Esophagus muscularis mucosa (tissue), 4 donors: Measurements from ENCODE around the gene KLF11. TPM values are rescaled to one million over a fixed set of nuclear protein-coding genes. Genes with fewer than 3 reads are reported as not detected.
A peak's percentile ranks its signal among the peaks of the same experiment; 100 is the strongest.

Experiments
- DNase-seq: peaks from one replicate; pipeline ENCODE4 v3.0.0-alpha.2; 2017; ENCODE audit errors: extremely low spot score
- H3K27ac ChIP-seq, 4 donors: fragments of 200-600 bp; sonication (generic); replicated peaks in 1 of 4; 1 replicate in 3 of 4; 2 replicates in 1 of 4; pipeline ENCODE4 v1.5.1; 2016 to 2019; ENCODE audit warnings: mild to moderate bottlenecking in 1 of 4
- H3K27me3 ChIP-seq, 4 donors: fragments of 200-600 bp; sonication (generic); one replicate each; pipeline versions ENCODE4 v1.5.1 to v1.6.0; 2016 to 2019
- H3K36me3 ChIP-seq, 4 donors: fragments of 200-600 bp; sonication (generic); one replicate each; pipeline ENCODE4 v1.5.1; 2016 to 2019
- H3K4me1 ChIP-seq, 4 donors: fragments of 200-600 bp; sonication (generic); one replicate each; pipeline ENCODE4 v1.5.1; 2016 to 2019
- H3K4me3 ChIP-seq, 4 donors: fragments of 200-600 bp; sonication (generic); 1 replicate in 2 of 4; 2 replicates in 2 of 4; pipeline ENCODE4 v1.5.1; 2016 to 2019; ENCODE audit warnings: mild to moderate bottlenecking in 4 of 4, moderate library complexity in 1 of 4
- H3K9me3 ChIP-seq, 4 donors: fragments of 200-600 bp; sonication (generic); 1 replicate in 3 of 4; 2 replicates in 1 of 4; pipeline ENCODE4 v1.5.1; 2016 to 2019
- CTCF ChIP-seq, 3 experiments: fragments of 200-600 bp in 2 of 3; fragments of 450-650 bp in 1 of 3; sonication (generic) in 2 of 3; IDR thresholded peaks; one replicate each; pipeline ENCODE4 v1.5.1; 2017 to 2019; ENCODE audit warnings: antibody characterized with exemption in 3 of 3, mild to moderate bottlenecking in 2 of 3, moderate library complexity in 1 of 3
- EP300 ChIP-seq: sonication (generic); formaldehyde crosslinking; IDR thresholded peaks from one replicate; pipeline ENCODE4 v1.6.1; 2017; ENCODE audit warnings: antibody characterized with exemption
- POLR2A ChIP-seq: fragments of 450-650 bp; IDR thresholded peaks from one replicate; pipeline ENCODE4 v1.6.1; 2017; ENCODE audit warnings: antibody characterized with exemption, moderate library complexity, mild to moderate bottlenecking, low read depth
- POLR2AphosphoS5 ChIP-seq, 2 donors: sonication (generic); formaldehyde crosslinking; IDR thresholded peaks; one replicate each; pipeline ENCODE4 v1.6.1; 2017; ENCODE audit warnings: antibody characterized with exemption in 2 of 2
- WGBS: methylation state at CpG from one replicate; pipeline ENCODE4 v1.1.5; 2018; 5-methylcytosine and 5-hydroxymethylcytosine counted together
- intact Hi-C: fragments of 100-400 bp; cut with DNase I; formaldehyde crosslinking; loops from one replicate; pipeline ENCODE4 v1.15.1; 2023
- total RNA-seq, 4 donors: library from RNA; depleted of rRNA; stranded (reverse); fragments of >200 nt; gene quantifications; one replicate each; pipeline versions ENCODE4 v1.1.0 to v1.2.1, GENCODE V29; 2016

The KLF11 gene
- total RNA-seq, 4 donors from 2014 or later, result 15.8 to 51.6 (median 33.9) TPM

DNA sequence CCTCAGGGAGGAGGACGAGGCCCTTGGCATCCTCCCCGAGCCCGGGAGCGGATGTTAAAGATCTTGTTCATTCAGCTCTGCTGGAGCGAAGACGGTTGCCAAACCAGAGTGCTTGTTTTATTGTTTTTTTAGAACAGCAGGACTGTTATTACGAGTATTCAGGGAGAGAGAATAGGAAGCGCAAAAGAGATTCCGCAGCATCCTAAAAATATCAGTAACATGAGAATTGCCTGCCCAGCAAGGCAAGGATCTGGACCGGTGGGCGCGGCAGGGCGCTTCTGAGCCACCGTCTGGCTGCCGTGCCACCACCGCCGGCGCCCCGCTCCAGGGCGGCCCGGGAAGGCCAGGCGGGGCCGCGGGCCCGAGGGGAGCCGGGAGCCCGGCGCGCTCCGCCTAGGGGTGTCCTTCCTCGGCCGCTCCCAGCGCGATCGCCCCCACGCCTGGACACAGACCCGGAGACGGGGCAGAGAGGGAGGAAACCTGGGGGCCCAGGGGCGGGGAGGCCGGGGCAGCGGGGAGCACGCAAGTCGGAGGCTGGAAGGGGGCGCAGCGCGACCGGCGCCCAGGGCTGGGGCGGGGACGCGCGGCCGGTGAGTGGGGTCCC lies 36.0 kb downstream of the KLF11 start:
- H3K36me3 ChIP-seq, result no peaks in the 10 kb centered on the region
- no peaks in the 10 kb centered on the region for H3K9me3 ChIP-seq
- intact Hi-C loops, result no loop called here
- peaks cover 6 to 56% (median 48%) of the 10 kb centered on the region in 4 donors for H3K4me1 ChIP-seq
- TF ChIP-seq POLR2A, result no peak
- no peak for TF ChIP-seq EP300
- no peak for TF ChIP-seq CTCF (IDR thresholded peaks at IDR 0.05)
- TF ChIP-seq POLR2AphosphoS5 (IDR thresholded peaks at IDR 0.05), result no peak
- H3K27me3 ChIP-seq, result peaks cover 0 to 12% (median 0%) of the 10 kb centered on the region in 4 donors
- peak overlapping the region; percentile 69 to 84 (median 75) for H3K4me3 ChIP-seq
- WGBS, result under 1% methylated on average over 25 of the region's 53 CpGs
- H3K27ac ChIP-seq, result peak overlapping the region; percentile 91 to 97 (median 94)
- no peak for DNase-seq

DNA sequence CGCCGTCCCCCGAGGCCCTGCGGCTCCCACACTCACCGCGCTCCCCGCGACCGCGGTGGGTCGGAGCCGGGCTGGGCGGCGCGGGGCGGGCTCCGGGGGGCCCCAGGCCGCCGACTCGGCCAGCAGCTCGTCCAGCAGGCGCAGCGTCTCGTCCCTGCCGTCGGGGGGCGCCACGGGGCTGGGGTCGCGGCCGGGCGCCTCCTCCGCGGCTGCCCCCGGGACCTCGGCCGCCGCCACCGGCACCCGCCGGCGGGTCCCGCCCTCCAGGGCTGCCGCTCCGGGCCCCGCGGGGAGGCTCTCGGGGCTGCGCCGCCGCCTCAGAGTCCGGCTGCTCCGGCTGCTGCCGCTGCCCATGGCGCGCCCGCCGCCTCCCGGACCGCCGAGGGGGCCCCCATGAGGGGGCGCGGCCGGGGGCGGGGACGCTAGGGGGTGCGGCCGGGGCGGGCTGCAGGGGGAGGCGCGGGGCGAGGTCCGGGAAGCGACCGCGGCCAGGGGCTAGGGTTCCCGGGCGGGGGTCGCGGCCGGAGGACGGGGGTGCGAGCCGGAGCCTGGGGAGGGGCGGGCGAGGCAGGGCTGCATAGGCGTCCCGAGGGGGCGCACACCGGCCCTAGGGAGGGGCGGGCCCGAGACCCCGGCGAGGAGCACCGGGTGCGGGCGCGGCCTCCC lies 36.7 kb downstream of the KLF11 start, which contains the start of gene CYS1:
Gene CYS1, minus strand, starts transcription at position 542 of the 666 bp plus-strand sequence. Its CDS starts 188 bp downstream, at position 354.
- Histone ChIP-seq H3K36me3 (no peaks in the 10 kb centered on the region), H3K4me1 (peaks cover 6 to 56% (median 49%) of the 10 kb centered on the region in 4 donors), H3K4me3 (peak within 1 kb of the TSS; percentile 69 to 84 (median 75)), H3K9me3 (no peaks in the 10 kb centered on the region), H3K27me3 (peaks cover 0 to 12% (median 0%) of the 10 kb centered on the region in 4 donors), H3K27ac (peak within 1 kb of the TSS; percentile 91 to 97 (median 94))
- TF ChIP-seq EP300 (no peak), POLR2A (no peak), CTCF (IDR thresholded peaks at IDR 0.05) (peak; percentile 14 to 46 (median 40))
- intact Hi-C loops, result no loop called here
- DNase-seq, result no peak
- WGBS, result 0% methylated on average over 7 of the region's 98 CpGs

DNA sequence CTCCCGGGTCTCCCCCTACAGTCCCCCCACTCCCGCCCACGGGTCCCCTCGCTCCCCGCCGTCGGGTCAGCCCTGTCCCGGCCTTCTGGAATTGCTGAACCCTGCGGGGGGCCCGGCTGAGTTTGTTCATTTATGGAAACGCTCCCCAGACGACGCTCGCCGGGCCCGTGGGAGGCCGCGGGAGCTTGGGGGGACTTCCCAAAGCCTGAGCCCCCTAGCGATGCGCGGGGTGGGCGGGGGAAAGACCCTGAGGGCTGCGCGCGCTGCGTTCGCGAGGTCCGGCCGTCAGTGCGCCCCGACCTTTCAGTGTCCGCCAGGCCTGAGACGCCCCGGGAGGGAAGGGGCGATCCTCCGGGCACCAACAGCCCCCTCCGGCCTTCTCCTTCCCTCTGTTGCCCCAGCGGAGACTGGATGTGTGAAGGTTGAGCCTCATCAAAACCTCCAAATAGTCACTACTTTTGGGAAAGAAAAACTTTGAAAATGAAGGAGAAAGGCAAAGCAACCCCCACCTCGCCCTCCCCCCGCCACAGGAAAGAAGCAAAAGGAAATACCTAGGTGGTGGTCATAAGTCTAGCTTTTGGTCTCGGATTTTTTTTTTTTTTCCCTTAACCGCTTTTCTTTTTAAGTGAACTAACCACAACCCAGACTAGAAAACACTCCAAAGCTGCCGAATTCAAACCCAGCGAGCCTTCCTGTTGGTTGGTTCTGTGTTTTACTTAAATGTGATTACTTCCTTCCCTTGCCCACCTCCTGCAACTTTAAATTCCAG lies 37.4 kb downstream of the KLF11 start:
- peaks cover 6 to 56% (median 49%) of the 10 kb centered on the region in 4 donors for H3K4me1 ChIP-seq
- no peaks in the 10 kb centered on the region for H3K9me3 ChIP-seq
- no peak for TF ChIP-seq CTCF (IDR thresholded peaks at IDR 0.05)
- no peak for TF ChIP-seq EP300
- no peak for TF ChIP-seq POLR2AphosphoS5 (IDR thresholded peaks at IDR 0.05)
- no peak for TF ChIP-seq POLR2A
- 16% methylated on average over 20 of the region's 45 CpGs for WGBS
- no peaks in the 10 kb centered on the region for H3K36me3 ChIP-seq
- peak overlapping the region; percentile 69 to 84 (median 75) for H3K4me3 ChIP-seq
- H3K27me3 ChIP-seq, result peaks cover 0 to 12% (median 0%) of the 10 kb centered on the region in 4 donors
- DNase-seq, result no peak
- H3K27ac ChIP-seq, result peak overlapping the region; percentile 91 to 97 (median 94)
- intact Hi-C loops, result no loop called here

DNA sequence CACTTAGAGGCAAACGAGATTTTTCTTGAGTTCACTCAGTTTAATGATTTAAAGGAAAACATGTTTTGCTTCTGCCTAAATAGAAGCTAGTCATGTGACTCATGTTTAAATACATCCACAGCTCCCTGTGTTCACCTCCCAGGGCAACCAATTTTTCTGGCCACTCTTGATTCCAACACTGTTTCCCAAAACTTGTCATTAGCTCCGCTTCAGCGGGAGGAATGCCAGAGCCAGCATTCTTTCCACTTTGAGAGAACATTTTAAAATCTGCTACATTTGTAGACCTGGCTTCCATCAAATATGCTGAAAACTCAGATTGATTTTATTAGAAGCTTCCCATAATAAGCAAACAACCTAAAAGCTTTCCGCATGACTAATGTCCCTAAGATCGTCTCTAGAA lies 39.7 kb downstream of the KLF11 start:
- TF ChIP-seq POLR2A, result no peak
- no peak for TF ChIP-seq POLR2AphosphoS5 (IDR thresholded peaks at IDR 0.05)
- no peak for TF ChIP-seq EP300
- TF ChIP-seq CTCF (IDR thresholded peaks at IDR 0.05), result no peak
- Histone ChIP-seq H3K9me3 (no peaks in the 10 kb centered on the region), H3K4me1 (peaks cover 6 to 48% (median 45%) of the 10 kb centered on the region in 4 donors), H3K27me3 (peaks cover 0 to 12% (median 0%) of the 10 kb centered on the region in 4 donors), H3K36me3 (no peaks in the 10 kb centered on the region), H3K27ac (peak overlapping the region in 2 of 4 donors; percentile 41 to 60), H3K4me3 (no peak overlapping the region)
- intact Hi-C loops, result no loop called here
- 37% methylated on average over 5 of the region's 5 CpGs for WGBS
- DNase-seq, result no peak
